Calu3 (cell line): ENCODE measurements around the gene POGK. TPM values are rescaled to one million over a fixed set of nuclear protein-coding genes. Genes with fewer than 3 reads are reported as not detected.

Source experiments
- BruUV-seq: library from RNA; stranded (reverse); fragments of 400-500 nt; replicated peaks from 2 replicates; lab custom pipeline; 2021; lab: Mats Ljungman, UMichigan
- CTCF ChIA-PET: fragments of 300-600 bp; sonication (Branson Sonifier 250); formaldehyde crosslinking; loops from one replicate; lab custom pipeline; 2022; ENCODE audit warnings: antibody characterized with exemption; lab: Charles Lee
- DNase-seq: peaks from one replicate; pipeline ENCODE4 v3.0.0; 2022
- H3K27ac Mint-ChIP-seq: one replicate; pipeline ENCODE4 v1.8.0; 2022; ENCODE audit warnings: mixed read lengths; ENCODE audit not compliant: unreplicated experiment
- H3K27me3 Mint-ChIP-seq: one replicate; pipeline ENCODE4 v1.8.0; 2022; ENCODE audit warnings: mixed read lengths; ENCODE audit not compliant: unreplicated experiment
- H3K36me3 Mint-ChIP-seq: one replicate; pipeline ENCODE4 v1.8.0; 2022; ENCODE audit warnings: mild to moderate bottlenecking, moderate library complexity, mixed read lengths; ENCODE audit not compliant: insufficient read depth, unreplicated experiment
- H3K4me1 Mint-ChIP-seq: one replicate; pipeline ENCODE4 v1.8.0; 2022; ENCODE audit warnings: mild to moderate bottlenecking, low read depth, mixed read lengths; ENCODE audit not compliant: unreplicated experiment
- H3K4me3 Mint-ChIP-seq: one replicate; pipeline ENCODE4 v1.8.0; 2022; ENCODE audit warnings: mild to moderate bottlenecking, low read depth, moderate library complexity, mixed read lengths; ENCODE audit not compliant: unreplicated experiment
- H3K9me3 Mint-ChIP-seq: one replicate; pipeline ENCODE4 v1.8.0; 2022; ENCODE audit warnings: low read depth, mixed read lengths; ENCODE audit not compliant: unreplicated experiment
- intact Hi-C: fragments of 100-400 bp; cut with micrococcal nuclease; formaldehyde crosslinking; loops from one replicate; pipeline ENCODE4 v1.10.0; 2022; ENCODE audit not compliant: unreplicated experiment
- total RNA-seq: library from RNA; stranded (reverse); gene quantifications from 2 replicates; pipeline ENCODE4 v1.2.3, GENCODE V29; 2022
- TF ChIP-seq, protein P1 (sequence below): fragments of 200-600 bp; IDR thresholded peaks from one replicate; pipeline ENCODE4 v1.8.0; 2022; ENCODE audit warnings: antibody characterized with exemption; ENCODE audit not compliant: unreplicated experiment

The POGK gene
- total RNA-seq, 1 experiment from 2014 or later, result 80.2 TPM

DNA sequence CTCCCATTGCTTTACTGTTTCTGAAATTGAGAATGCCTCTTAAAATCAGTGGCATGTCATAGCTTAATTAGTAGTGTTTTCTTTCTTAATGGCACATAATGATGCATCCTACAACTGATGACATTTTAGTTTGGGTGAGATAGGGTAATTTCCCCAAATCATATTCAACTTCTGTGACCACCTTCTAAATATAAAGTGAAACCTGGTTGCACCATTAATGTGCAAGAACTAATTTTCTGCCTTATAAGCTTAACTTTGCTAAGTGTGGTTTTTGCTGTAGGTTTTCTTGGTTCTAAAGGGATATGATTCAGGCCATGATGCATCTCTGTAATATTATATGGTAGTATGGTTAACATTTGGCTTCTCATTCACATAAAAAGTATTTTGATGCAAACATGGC is 8.9 kb downstream of the POGK start:
- Mint-ChIP-seq H3K4me3 (no peak overlapping the region), H3K27me3 (no peaks in the 10 kb centered on the region), H3K9me3 (no peaks in the 10 kb centered on the region), H3K4me1 (peaks cover 19% of the 10 kb centered on the region), H3K27ac (no peak overlapping the region), H3K36me3 (peaks cover 78% of the 10 kb centered on the region)
- DNase-seq, result no peak
- intact Hi-C loops, result loop anchor here (5.0 kb wide), 1 partner anchor 196 kb away; no protein-coding TSS in a partner anchor
- CTCF ChIA-PET, result no interaction called here
- TF ChIP-seq, protein P1, sequence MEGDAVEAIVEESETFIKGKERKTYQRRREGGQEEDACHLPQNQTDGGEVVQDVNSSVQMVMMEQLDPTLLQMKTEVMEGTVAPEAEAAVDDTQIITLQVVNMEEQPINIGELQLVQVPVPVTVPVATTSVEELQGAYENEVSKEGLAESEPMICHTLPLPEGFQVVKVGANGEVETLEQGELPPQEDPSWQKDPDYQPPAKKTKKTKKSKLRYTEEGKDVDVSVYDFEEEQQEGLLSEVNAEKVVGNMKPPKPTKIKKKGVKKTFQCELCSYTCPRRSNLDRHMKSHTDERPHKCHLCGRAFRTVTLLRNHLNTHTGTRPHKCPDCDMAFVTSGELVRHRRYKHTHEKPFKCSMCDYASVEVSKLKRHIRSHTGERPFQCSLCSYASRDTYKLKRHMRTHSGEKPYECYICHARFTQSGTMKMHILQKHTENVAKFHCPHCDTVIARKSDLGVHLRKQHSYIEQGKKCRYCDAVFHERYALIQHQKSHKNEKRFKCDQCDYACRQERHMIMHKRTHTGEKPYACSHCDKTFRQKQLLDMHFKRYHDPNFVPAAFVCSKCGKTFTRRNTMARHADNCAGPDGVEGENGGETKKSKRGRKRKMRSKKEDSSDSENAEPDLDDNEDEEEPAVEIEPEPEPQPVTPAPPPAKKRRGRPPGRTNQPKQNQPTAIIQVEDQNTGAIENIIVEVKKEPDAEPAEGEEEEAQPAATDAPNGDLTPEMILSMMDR, result no peak
- no TSS peak for BruUV-seq

GRCh38 chr1:166849135-166849534 is 9.9 kb downstream of the POGK start:
- Mint-ChIP-seq H3K27ac (no peak overlapping the region), H3K4me3 (no peak overlapping the region), H3K36me3 (peaks cover 76% of the 10 kb centered on the region), H3K9me3 (no peaks in the 10 kb centered on the region), H3K27me3 (no peaks in the 10 kb centered on the region), H3K4me1 (peaks cover 19% of the 10 kb centered on the region)
- TF ChIP-seq, protein P1, result no peak
- intact Hi-C loops, result loop anchor here (5.0 kb wide), 1 partner anchor 197 kb away; no protein-coding TSS in a partner anchor
- BruUV-seq, result no TSS peak
- CTCF ChIA-PET, result interaction anchor here (0.5 kb wide), 1 partner anchor 1019 kb away, joined by 4 read pairs; no protein-coding TSS in a partner anchor
- DNase-seq, result no peak

DNA sequence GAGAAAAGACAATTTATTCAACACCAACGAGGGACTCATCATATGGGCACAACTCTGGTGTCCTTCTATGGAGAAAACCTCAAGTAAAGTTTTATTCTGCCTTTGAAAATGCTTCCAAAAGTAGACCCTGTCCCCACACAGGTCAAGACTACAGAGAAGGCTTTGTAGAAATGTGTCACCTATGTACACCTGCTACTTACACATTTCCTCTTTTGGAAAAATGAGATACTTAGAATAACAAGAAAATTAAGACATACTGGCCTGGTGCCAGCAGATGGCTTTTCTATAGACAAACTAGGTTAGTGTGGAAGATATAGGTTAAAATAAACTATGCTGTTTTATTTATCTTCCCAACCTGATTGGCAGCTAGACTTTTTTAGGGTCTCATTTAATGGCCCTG is 13.6 kb downstream of the POGK start:
- Mint-ChIP-seq H3K4me3 (no peak overlapping the region), H3K9me3 (no peaks in the 10 kb centered on the region), H3K27ac (no peak overlapping the region), H3K27me3 (no peaks in the 10 kb centered on the region), H3K36me3 (peaks cover 73% of the 10 kb centered on the region), H3K4me1 (peaks cover 11% of the 10 kb centered on the region)
- CTCF ChIA-PET, result no interaction called here
- DNase-seq, result no peak
- BruUV-seq, result no TSS peak
- TF ChIP-seq, protein P1, result no peak
- intact Hi-C loops, result no loop called here

DNA sequence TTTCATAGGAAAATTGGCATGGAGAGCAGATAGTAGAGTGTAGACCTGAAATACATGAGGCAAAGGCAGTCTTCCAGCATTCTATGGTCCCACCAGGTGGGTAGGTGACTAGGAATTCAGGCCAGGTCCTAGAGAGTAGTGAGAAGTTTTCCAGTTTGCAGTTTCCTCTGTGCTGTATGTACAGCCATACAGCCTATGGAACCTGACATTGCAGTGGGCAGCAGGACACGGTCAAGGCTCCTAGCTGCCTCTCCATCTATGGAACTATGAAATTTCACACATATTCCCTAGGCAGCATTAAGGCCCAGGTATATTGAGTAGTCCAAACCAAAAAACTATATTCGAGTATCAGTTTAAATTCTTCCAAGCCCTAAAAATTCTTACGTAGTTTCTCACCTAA is 16.3 kb downstream of the POGK start:
- Mint-ChIP-seq H3K27ac (no peak overlapping the region), H3K4me1 (peaks cover 11% of the 10 kb centered on the region), H3K27me3 (no peaks in the 10 kb centered on the region), H3K36me3 (peaks cover 54% of the 10 kb centered on the region), H3K9me3 (no peaks in the 10 kb centered on the region), H3K4me3 (no peak overlapping the region)
- DNase-seq, result no peak
- intact Hi-C loops, result no loop called here
- CTCF ChIA-PET, result no interaction called here
- TF ChIP-seq, protein P1, result no peak
- BruUV-seq, result no TSS peak
